Cardiac muscle cell (in vitro differentiated cells and primary cell): ENCODE data around the gene CSNK1E. TPM values are rescaled to one million over a fixed set of nuclear protein-coding genes. Genes with fewer than 3 reads are reported as not detected.
A peak's percentile ranks its signal among the peaks of the same experiment; 100 is the strongest.

ENCODE experiments used
- DNase-seq, 2 donors: peaks; one replicate each; pipeline versions ENCODE4 v3.0.0 to v3.0.0-alpha.2; 2010 to 2017; ENCODE audit warnings: low read depth in 1 of 2, low spot score in 1 of 2
- H3K27ac ChIP-seq: fragments of 200-600 bp; sonication (generic); 2 replicates; pipeline ENCODE4 v1.5.1; 2016
- H3K27me3 ChIP-seq: fragments of 200-600 bp; sonication (generic); 2 replicates; pipeline ENCODE4 v1.6.0; 2016; ENCODE audit warnings: control low read depth
- H3K36me3 ChIP-seq: fragments of 200-600 bp; sonication (generic); 2 replicates; pipeline ENCODE4 v1.5.1; 2016; ENCODE audit warnings: control low read depth
- H3K4me1 ChIP-seq: fragments of 200-600 bp; sonication (generic); 2 replicates; pipeline ENCODE4 v1.8.1; 2017; ENCODE audit warnings: low read depth, mild to moderate bottlenecking, mixed run types
- H3K4me3 ChIP-seq: fragments of 200-600 bp; sonication (generic); 2 replicates; pipeline ENCODE4 v1.5.1; 2016; ENCODE audit warnings: mild to moderate bottlenecking
- H3K9me3 ChIP-seq: fragments of 200-600 bp; sonication (generic); 2 replicates; pipeline ENCODE4 v1.5.1; 2017; ENCODE audit warnings: low read depth, mild to moderate bottlenecking, control low read depth
- CTCF ChIP-seq: IDR thresholded peaks from 2 replicates; pipeline ENCODE4 v1.5.1; 2012; ENCODE audit warnings: low read depth, mild to moderate bottlenecking, low read length
- polyA plus RNA-seq: library from polyadenylated mRNA; unstranded; fragments of >200 nt; fragmentation: Nextera tagmentation; extraction: Ambion mirVana; gene quantifications from 2 replicates; pipeline ENCODE4 v1.2.1, GENCODE V29; 2016
- total RNA-seq: library from RNA; depleted of rRNA; stranded (reverse); fragments of >200 nt; gene quantifications from 2 replicates; pipeline ENCODE4 v1.2.3, GENCODE V29; 2016

The CSNK1E gene
- total and polyA plus RNA-seq, 2 experiments from 2014 or later: 179 to 262 TPM

- Histone ChIP-seq H3K36me3 (peaks cover 2% of the 10 kb centered on the region), H3K27me3 (no peaks in the 10 kb centered on the region), H3K27ac (no peak overlapping the region), H3K4me1 (peaks cover 3% of the 10 kb centered on the region), H3K9me3 (no peaks in the 10 kb centered on the region), H3K4me3 (no peak overlapping the region)
- TF ChIP-seq CTCF: no peak
- DNase-seq: no peak
These were observed 65.9 kb downstream of the CSNK1E start for GRCh38 chr22:38251341-38251692.

GRCh38 chr22:38250643-38251340 is 66.4 kb downstream of the CSNK1E start:
- no peak for DNase-seq
- Histone ChIP-seq H3K36me3 (peaks cover 2% of the 10 kb centered on the region), H3K9me3 (no peaks in the 10 kb centered on the region), H3K27me3 (no peaks in the 10 kb centered on the region), H3K4me1 (peaks cover 3% of the 10 kb centered on the region), H3K4me3 (no peak overlapping the region), H3K27ac (peak overlapping the region; percentile 43)
- no peak for TF ChIP-seq CTCF

- Histone ChIP-seq H3K27me3 (no peaks in the 10 kb centered on the region), H3K4me3 (no peak overlapping the region), H3K9me3 (no peaks in the 10 kb centered on the region), H3K36me3 (peaks cover 2% of the 10 kb centered on the region), H3K4me1 (peaks cover 3% of the 10 kb centered on the region), H3K27ac (peak overlapping the region; percentile 43)
- no peak for TF ChIP-seq CTCF
- no peak for DNase-seq
These were observed 67.2 kb downstream of the CSNK1E start for GRCh38 chr22:38249803-38250642.

- Histone ChIP-seq H3K4me3 (no peak overlapping the region), H3K27ac (no peak overlapping the region), H3K4me1 (peaks cover 3% of the 10 kb centered on the region), H3K27me3 (no peaks in the 10 kb centered on the region), H3K9me3 (no peaks in the 10 kb centered on the region), H3K36me3 (peaks cover 2% of the 10 kb centered on the region)
- DNase-seq: no peak
- TF ChIP-seq CTCF: no peak
These were observed 67.9 kb downstream of the CSNK1E start for GRCh38 chr22:38249301-38249700.

GRCh38 chr22:38248280-38248679 is 69.0 kb downstream of the CSNK1E start:
- Histone ChIP-seq H3K36me3 (peaks cover 2% of the 10 kb centered on the region), H3K27ac (no peak overlapping the region), H3K4me3 (no peak overlapping the region), H3K9me3 (no peaks in the 10 kb centered on the region), H3K27me3 (no peaks in the 10 kb centered on the region), H3K4me1 (peaks cover 3% of the 10 kb centered on the region)
- no peak for TF ChIP-seq CTCF
- no peak for DNase-seq
